SK-N-SH treated with all-trans-retinoic acid at 6 μM for 48 hours (cell line): ENCODE data around the gene GPR176.

Source experiments
- ARNTL ChIP-seq: fragments of 450-650 bp; formaldehyde crosslinking; IDR thresholded peaks from 2 replicates; pipeline ENCODE4 v1.5.0; 2020; ENCODE audit warnings: low read depth, mild to moderate bottlenecking, moderate library complexity, borderline replicate concordance
- RARB ChIP-seq: fragments of 250-450 bp; sonication (Bioruptor Pico); IDR thresholded peaks from 2 replicates; pipeline ENCODE4 v1.8.0; 2021; ENCODE audit warnings: mild to moderate bottlenecking, moderate library complexity
- TCF4 ChIP-seq: fragments of 250-450 bp; sonication (Bioruptor Pico); IDR thresholded peaks from 2 replicates; pipeline ENCODE4 v1.8.0; 2021; ENCODE audit warnings: mild to moderate bottlenecking, moderate library complexity, borderline replicate concordance
- ZNF565 ChIP-seq: fragments of 450-650 bp; formaldehyde crosslinking; conservative IDR thresholded peaks from 2 replicates; pipeline ENCODE4 v1.5.0; 2020; ENCODE audit warnings: low read depth, mild to moderate bottlenecking, moderate library complexity
- ZNF8 ChIP-seq: fragments of 450-650 bp; formaldehyde crosslinking; IDR thresholded peaks from 2 replicates; pipeline ENCODE4 v1.5.0; 2020; ENCODE audit warnings: mild to moderate bottlenecking, moderate library complexity
- TF ChIP-seq, protein P1 (sequence below): fragments of 250-450 bp; sonication (Bioruptor Pico); IDR thresholded peaks from 2 replicates; pipeline ENCODE4 v1.8.0; 2020; ENCODE audit warnings: mild to moderate bottlenecking, moderate library complexity, borderline replicate concordance
- TF ChIP-seq, protein P2 (sequence below): fragments of 250-450 bp; sonication (Bioruptor Pico); IDR thresholded peaks from 2 replicates; pipeline ENCODE4 v1.8.0; 2021; ENCODE audit warnings: low read depth, mild to moderate bottlenecking, moderate library complexity, borderline replicate concordance
- TF ChIP-seq, protein P3 (sequence below): fragments of 250-450 bp; sonication (Bioruptor Pico); IDR thresholded peaks from 2 replicates; pipeline ENCODE4 v1.5.0; 2020; ENCODE audit warnings: mild to moderate bottlenecking, moderate library complexity

DNA sequence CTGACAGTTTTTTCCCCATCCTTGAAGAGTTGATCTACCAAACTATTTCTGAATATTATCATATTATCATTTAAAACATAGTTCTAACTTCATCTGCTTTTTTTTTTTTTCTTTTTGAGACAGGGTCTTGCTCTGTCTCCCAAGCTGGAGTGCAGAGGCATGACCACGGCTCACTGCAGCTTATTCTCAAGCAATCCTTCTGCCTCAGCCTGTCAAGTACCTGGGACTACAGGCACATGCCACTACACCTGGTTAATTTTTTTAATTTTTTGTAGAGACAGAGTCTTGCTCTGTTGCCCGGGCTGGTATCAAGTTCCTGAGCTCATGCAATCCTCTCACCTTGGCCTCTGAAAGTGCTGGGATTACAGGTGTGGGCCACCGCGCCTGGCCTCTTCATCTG, 15.2 kb upstream of the GPR176 start:
- TF ChIP-seq, protein P1, sequence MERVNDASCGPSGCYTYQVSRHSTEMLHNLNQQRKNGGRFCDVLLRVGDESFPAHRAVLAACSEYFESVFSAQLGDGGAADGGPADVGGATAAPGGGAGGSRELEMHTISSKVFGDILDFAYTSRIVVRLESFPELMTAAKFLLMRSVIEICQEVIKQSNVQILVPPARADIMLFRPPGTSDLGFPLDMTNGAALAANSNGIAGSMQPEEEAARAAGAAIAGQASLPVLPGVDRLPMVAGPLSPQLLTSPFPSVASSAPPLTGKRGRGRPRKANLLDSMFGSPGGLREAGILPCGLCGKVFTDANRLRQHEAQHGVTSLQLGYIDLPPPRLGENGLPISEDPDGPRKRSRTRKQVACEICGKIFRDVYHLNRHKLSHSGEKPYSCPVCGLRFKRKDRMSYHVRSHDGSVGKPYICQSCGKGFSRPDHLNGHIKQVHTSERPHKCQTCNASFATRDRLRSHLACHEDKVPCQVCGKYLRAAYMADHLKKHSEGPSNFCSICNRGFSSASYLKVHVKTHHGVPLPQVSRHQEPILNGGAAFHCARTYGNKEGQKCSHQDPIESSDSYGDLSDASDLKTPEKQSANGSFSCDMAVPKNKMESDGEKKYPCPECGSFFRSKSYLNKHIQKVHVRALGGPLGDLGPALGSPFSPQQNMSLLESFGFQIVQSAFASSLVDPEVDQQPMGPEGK = no peak
- TF ChIP-seq TCF4 (CRISPR knock-in tag) = no peak
- no peak for TF ChIP-seq ZNF8 (CRISPR knock-in tag)
- TF ChIP-seq, protein P2, sequence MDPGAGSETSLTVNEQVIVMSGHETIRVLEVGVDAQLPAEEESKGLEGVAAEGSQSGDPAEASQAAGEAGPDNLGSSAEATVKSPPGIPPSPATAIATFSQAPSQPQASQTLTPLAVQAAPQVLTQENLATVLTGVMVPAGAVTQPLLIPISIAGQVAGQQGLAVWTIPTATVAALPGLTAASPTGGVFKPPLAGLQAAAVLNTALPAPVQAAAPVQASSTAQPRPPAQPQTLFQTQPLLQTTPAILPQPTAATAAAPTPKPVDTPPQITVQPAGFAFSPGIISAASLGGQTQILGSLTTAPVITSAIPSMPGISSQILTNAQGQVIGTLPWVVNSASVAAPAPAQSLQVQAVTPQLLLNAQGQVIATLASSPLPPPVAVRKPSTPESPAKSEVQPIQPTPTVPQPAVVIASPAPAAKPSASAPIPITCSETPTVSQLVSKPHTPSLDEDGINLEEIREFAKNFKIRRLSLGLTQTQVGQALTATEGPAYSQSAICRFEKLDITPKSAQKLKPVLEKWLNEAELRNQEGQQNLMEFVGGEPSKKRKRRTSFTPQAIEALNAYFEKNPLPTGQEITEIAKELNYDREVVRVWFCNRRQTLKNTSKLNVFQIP (CRISPR knock-in tag) = no peak
- TF ChIP-seq ZNF565 (CRISPR knock-in tag) = no peak
- TF ChIP-seq, protein P3, sequence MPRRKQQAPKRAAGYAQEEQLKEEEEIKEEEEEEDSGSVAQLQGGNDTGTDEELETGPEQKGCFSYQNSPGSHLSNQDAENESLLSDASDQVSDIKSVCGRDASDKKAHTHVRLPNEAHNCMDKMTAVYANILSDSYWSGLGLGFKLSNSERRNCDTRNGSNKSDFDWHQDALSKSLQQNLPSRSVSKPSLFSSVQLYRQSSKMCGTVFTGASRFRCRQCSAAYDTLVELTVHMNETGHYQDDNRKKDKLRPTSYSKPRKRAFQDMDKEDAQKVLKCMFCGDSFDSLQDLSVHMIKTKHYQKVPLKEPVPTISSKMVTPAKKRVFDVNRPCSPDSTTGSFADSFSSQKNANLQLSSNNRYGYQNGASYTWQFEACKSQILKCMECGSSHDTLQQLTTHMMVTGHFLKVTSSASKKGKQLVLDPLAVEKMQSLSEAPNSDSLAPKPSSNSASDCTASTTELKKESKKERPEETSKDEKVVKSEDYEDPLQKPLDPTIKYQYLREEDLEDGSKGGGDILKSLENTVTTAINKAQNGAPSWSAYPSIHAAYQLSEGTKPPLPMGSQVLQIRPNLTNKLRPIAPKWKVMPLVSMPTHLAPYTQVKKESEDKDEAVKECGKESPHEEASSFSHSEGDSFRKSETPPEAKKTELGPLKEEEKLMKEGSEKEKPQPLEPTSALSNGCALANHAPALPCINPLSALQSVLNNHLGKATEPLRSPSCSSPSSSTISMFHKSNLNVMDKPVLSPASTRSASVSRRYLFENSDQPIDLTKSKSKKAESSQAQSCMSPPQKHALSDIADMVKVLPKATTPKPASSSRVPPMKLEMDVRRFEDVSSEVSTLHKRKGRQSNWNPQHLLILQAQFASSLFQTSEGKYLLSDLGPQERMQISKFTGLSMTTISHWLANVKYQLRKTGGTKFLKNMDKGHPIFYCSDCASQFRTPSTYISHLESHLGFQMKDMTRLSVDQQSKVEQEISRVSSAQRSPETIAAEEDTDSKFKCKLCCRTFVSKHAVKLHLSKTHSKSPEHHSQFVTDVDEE (CRISPR knock-in tag) = no peak
- TF ChIP-seq RARB (CRISPR knock-in tag) = no peak
- TF ChIP-seq ARNTL (CRISPR knock-in tag) = no peak
